GM21381 (cell line): Measurements from ENCODE around the gene ADAMTS19.
"Not testable (repeated sequence)": the region's sequence is repeated elsewhere in the genome, so short reads cannot be mapped to it uniquely, and the experiment has no call there.

Source experiments
- ATAC-seq: cut with Tn5 transposase; IDR thresholded peaks from one replicate; pipeline ENCODE4 v1.9.1; 2021; ENCODE audit warnings: mild to moderate bottlenecking, moderate library complexity; ENCODE audit not compliant: unreplicated experiment

The ADAMTS19 gene

GRCh38 chr5:129459777-129460671 lies at the start of gene ADAMTS19:
Gene ADAMTS19, plus strand, starts transcription at chr5:129460298. Its CDS starts 94 bp downstream, at chr5:129460392.
- ATAC-seq = no peak

- no peak for ATAC-seq
Observed at GRCh38 chr5:129410488-129410887, 49.6 kb upstream of the ADAMTS19 start.

GRCh38 chr5:129412721-129413120 lies 47.4 kb upstream of the ADAMTS19 start:
- ATAC-seq = no peak

- ATAC-seq = no peak
Observed at GRCh38 chr5:129413570-129413969, 46.5 kb upstream of the ADAMTS19 start.

GRCh38 chr5:129419292-129419691 lies 40.8 kb upstream of the ADAMTS19 start:
- no peak for ATAC-seq

GRCh38 chr5:129425031-129425430 lies 35.1 kb upstream of the ADAMTS19 start:
- no peak for ATAC-seq

- no peak for ATAC-seq
Observed at GRCh38 chr5:129426071-129426470, 34.0 kb upstream of the ADAMTS19 start.

- ATAC-seq = not testable (repeated sequence)
Observed at GRCh38 chr5:129428636-129429035, 31.5 kb upstream of the ADAMTS19 start.

GRCh38 chr5:129431406-129431805 lies 28.7 kb upstream of the ADAMTS19 start:
- ATAC-seq = no peak

GRCh38 chr5:129438322-129438721 lies 21.8 kb upstream of the ADAMTS19 start:
- no peak for ATAC-seq

GRCh38 chr5:129440424-129440823 lies 19.7 kb upstream of the ADAMTS19 start:
- ATAC-seq = no peak

- ATAC-seq = no peak
Observed at GRCh38 chr5:129441096-129441495, 19.0 kb upstream of the ADAMTS19 start.

- no peak for ATAC-seq
Observed at GRCh38 chr5:129445379-129445778, 14.7 kb upstream of the ADAMTS19 start.

GRCh38 chr5:129447968-129448367 lies 12.1 kb upstream of the ADAMTS19 start:
- no peak for ATAC-seq

GRCh38 chr5:129448654-129449053 lies 11.4 kb upstream of the ADAMTS19 start:
- ATAC-seq = no peak

GRCh38 chr5:129454461-129454860 lies 5.6 kb upstream of the ADAMTS19 start:
- no peak for ATAC-seq

GRCh38 chr5:129459450-129459776 lies 685 bp upstream of the ADAMTS19 start:
- ATAC-seq = no peak

- no peak for ATAC-seq
Observed at GRCh38 chr5:129460672-129460935, 506 bp downstream of the ADAMTS19 start.

GRCh38 chr5:129460936-129461710 lies 1.0 kb downstream of the ADAMTS19 start:
- ATAC-seq = peak; percentile 57

- no peak for ATAC-seq
Observed at GRCh38 chr5:129461711-129462332, 1.7 kb downstream of the ADAMTS19 start.

GRCh38 chr5:129465776-129466344 lies 5.8 kb downstream of the ADAMTS19 start:
- no peak for ATAC-seq
